Breast epithelium (tissue), 4 donors: ENCODE results near the gene WRNIP1. TPM values are rescaled to one million over a fixed set of nuclear protein-coding genes. Genes with fewer than 3 reads are reported as not detected.

ENCODE experiments used
- DNase-seq, 2 donors: peaks; one replicate each; pipeline ENCODE4 v3.0.0-alpha.2; 2019; ENCODE audit warnings: low spot score in 2 of 2
- H3K27ac ChIP-seq, 2 donors: fragments of 200-600 bp; sonication (generic) in 1 of 2; one replicate each; pipeline ENCODE4 v1.5.1; 2016 to 2019; ENCODE audit warnings: mild to moderate bottlenecking in 1 of 2
- H3K27me3 ChIP-seq, 2 donors: fragments of 200-600 bp; sonication (generic) in 1 of 2; one replicate each; pipeline versions ENCODE4 v1.5.1 to v1.6.0; 2017 to 2019; ENCODE audit warnings: control low read depth in 1 of 2, mild to moderate bottlenecking in 1 of 2
- H3K36me3 ChIP-seq: fragments of 200-600 bp; one replicate; pipeline ENCODE4 v1.5.1; 2019
- H3K4me1 ChIP-seq, 2 donors: fragments of 200-600 bp; sonication (generic); one replicate each; pipeline ENCODE4 v1.5.1; 2016 to 2019; ENCODE audit warnings: control low read depth in 1 of 2
- H3K4me3 ChIP-seq, 3 donors: fragments of 200-600 bp; sonication (generic); 1 replicate in 2 of 3; 2 replicates in 1 of 3; pipeline ENCODE4 v1.5.1; 2016 to 2019; ENCODE audit warnings: mild to moderate bottlenecking in 3 of 3, moderate library complexity in 2 of 3
- H3K9me3 ChIP-seq, 2 donors: fragments of 200-600 bp; sonication (generic) in 1 of 2; one replicate each; pipeline ENCODE4 v1.5.1; 2016 to 2019; ENCODE audit warnings: control low read depth in 1 of 2
- POLR2A ChIP-seq: fragments of 450-650 bp; IDR thresholded peaks from one replicate; pipeline ENCODE4 v1.6.1; 2016; ENCODE audit warnings: antibody characterized with exemption, mild to moderate bottlenecking, moderate library complexity
- POLR2AphosphoS5 ChIP-seq, 3 donors: sonication (generic); formaldehyde crosslinking; IDR thresholded peaks; one replicate each; pipeline ENCODE4 v1.6.1; 2017; ENCODE audit warnings: antibody characterized with exemption in 3 of 3
- intact Hi-C: fragments of 100-400 bp; cut with DNase I; formaldehyde crosslinking; loops from one replicate; pipeline ENCODE4 v1.15.1; 2023; ENCODE audit warnings: low total_unique reads
- total RNA-seq, 3 donors: library from RNA; depleted of rRNA; stranded (reverse); fragments of >200 nt; gene quantifications; one replicate each; pipeline ENCODE4 v1.1.0, GENCODE V29; 2016
- TF ChIP-seq, protein P1 (sequence below), 3 donors: fragments of 450-650 bp; IDR thresholded peaks; one replicate each; pipeline ENCODE4 v1.5.1; 2016 to 2017; ENCODE audit warnings: antibody characterized with exemption in 3 of 3, mild to moderate bottlenecking in 3 of 3, moderate library complexity in 3 of 3

WRNIP1 gene
- total RNA-seq, 3 donors from 2014 or later = 40.6 to 62.3 (median 59.3) TPM

DNA sequence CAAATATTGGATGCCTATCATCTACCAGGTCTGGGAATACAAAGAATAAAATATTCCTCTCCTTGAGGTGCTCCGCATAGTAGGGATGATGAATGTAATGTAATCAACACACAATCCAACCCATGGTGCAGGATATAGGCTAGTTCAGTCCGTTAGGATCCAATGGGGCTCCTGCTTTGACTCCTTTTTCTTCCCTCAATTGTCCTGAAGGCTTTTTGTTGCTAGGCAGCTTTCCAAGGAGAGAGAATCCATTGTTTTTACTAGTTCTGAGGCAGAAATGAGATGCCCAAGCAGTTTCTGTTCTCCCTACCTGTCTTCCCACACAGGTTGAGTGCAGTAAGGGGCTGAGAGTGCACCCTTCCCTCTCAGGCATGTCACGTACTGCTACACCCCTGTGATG lies 12.1 kb downstream of the WRNIP1 start:
- TF ChIP-seq, protein P1, sequence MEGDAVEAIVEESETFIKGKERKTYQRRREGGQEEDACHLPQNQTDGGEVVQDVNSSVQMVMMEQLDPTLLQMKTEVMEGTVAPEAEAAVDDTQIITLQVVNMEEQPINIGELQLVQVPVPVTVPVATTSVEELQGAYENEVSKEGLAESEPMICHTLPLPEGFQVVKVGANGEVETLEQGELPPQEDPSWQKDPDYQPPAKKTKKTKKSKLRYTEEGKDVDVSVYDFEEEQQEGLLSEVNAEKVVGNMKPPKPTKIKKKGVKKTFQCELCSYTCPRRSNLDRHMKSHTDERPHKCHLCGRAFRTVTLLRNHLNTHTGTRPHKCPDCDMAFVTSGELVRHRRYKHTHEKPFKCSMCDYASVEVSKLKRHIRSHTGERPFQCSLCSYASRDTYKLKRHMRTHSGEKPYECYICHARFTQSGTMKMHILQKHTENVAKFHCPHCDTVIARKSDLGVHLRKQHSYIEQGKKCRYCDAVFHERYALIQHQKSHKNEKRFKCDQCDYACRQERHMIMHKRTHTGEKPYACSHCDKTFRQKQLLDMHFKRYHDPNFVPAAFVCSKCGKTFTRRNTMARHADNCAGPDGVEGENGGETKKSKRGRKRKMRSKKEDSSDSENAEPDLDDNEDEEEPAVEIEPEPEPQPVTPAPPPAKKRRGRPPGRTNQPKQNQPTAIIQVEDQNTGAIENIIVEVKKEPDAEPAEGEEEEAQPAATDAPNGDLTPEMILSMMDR (IDR thresholded peaks at IDR 0.05) = no peak
- TF ChIP-seq POLR2AphosphoS5 (IDR thresholded peaks at IDR 0.05) (no peak), POLR2A (no peak)
- H3K36me3 ChIP-seq = no peaks in the 10 kb centered on the region
- intact Hi-C loops = no loop called here

DNA sequence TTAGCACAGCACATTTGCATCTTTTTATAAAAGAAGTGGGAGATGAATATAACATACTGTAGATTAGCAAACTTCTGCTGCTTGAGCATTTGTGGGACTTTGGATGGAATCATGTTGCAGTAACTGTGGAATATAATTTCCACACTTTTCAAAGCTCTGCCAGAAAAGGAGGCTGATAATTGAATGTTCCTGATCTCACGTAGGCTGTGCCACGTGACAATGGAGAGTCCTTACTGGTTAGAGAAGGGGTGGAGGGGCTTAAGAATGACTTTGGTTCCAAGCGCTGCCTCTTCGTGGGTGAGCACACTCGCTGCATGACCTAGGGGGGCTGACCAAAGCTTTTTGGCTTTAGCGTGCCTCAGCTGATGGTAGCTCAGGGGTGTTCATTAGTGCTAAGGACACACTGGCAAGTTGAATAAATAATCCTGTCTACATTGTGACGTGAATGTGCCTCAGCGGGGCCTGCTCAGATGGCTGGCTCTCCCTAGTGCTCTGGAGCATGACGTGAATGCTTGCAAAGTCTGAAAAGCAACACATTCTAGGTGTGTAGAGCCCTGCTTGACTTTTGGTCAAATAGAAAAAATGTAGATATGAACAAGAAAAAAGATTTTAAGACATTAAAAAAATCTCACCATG lies 15.0 kb downstream of the WRNIP1 start:
- Histone ChIP-seq H3K36me3 (no peaks in the 10 kb centered on the region), H3K27me3 (no peaks in the 10 kb centered on the region), H3K4me1 (no peaks in the 10 kb centered on the region), H3K4me3 (no peak overlapping the region), H3K27ac (no peak overlapping the region), H3K9me3 (no peaks in the 10 kb centered on the region)
- no peak for TF ChIP-seq POLR2AphosphoS5 (IDR thresholded peaks at IDR 0.05)
- no peak for TF ChIP-seq POLR2A
- TF ChIP-seq, protein P1 (IDR thresholded peaks at IDR 0.05) = no peak
- intact Hi-C loops = loop anchor here (10.0 kb wide), 1 partner anchor 1825 kb away; no protein-coding TSS in a partner anchor
- DNase-seq = no peak

More for the DNA sequence above, 12.1 kb downstream of the WRNIP1 start:
- H3K9me3 ChIP-seq = no peaks in the 10 kb centered on the region
- no peak overlapping the region for H3K27ac ChIP-seq
- H3K27me3 ChIP-seq = no peaks in the 10 kb centered on the region
- no peak for DNase-seq
- no peak overlapping the region for H3K4me3 ChIP-seq
- no peaks in the 10 kb centered on the region for H3K4me1 ChIP-seq

DNA sequence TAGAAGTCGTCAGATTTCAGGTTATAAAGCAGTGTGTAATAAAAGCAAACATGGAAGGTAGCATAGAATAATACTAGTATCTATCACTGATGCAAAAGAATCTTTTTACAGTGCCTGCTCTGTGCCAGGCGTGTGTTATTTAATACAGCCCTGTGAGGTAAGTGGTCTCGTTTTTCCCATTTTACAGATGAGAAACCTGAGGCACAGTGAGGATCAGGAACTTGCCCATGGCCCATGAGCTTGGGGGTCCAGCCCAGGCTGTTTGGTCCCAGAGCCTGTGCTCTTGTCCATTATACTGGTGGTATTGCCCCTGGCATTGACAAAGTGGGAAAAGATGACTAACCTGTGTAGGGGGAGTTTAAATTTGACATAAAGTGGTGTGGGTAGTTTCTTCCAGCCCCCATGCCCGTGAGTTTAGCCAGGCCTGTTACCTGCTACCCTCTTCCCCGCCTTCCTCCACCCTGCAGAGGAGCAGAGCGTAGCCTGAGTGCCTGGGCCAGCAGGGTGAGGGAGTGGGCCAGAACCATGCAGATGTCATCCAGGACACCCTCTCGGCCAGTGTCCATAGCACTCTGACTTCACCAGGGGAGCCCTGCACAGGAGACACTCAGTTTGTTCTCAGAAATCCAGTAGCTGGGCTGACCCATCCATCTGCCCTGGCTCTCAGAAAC lies 16.6 kb downstream of the WRNIP1 start:
- Histone ChIP-seq H3K4me1 (no peaks in the 10 kb centered on the region), H3K27ac (no peak overlapping the region), H3K4me3 (no peak overlapping the region), H3K9me3 (no peaks in the 10 kb centered on the region), H3K27me3 (no peaks in the 10 kb centered on the region), H3K36me3 (no peaks in the 10 kb centered on the region)
- intact Hi-C loops = loop anchor here (10.0 kb wide), 1 partner anchor 1827 kb away; no protein-coding TSS in a partner anchor
- DNase-seq = no peak
- TF ChIP-seq, protein P1 (IDR thresholded peaks at IDR 0.05) = no peak
- TF ChIP-seq POLR2AphosphoS5 (IDR thresholded peaks at IDR 0.05) (no peak), POLR2A (no peak)

DNA sequence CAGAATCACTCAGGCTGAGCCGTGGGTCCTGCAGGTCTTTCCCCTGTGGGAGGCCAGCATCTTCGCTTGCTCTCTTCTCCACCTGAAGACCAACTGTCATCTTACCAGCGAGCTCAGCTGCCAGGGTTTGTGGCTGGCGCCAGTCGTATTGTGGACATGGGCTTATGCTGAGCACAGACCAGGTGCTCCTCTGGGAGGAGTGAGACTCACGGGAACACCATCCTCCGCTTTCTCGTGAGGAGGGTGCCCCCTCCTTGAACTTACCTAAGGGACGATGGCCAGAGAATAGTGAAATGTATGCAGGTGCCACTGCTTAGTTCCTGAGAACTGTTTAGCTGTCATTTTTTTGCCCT lies 17.1 kb downstream of the WRNIP1 start:
- DNase-seq = no peak
- H3K4me3 ChIP-seq = no peak overlapping the region
- H3K27ac ChIP-seq = no peak overlapping the region
- H3K4me1 ChIP-seq = no peaks in the 10 kb centered on the region
- H3K9me3 ChIP-seq = no peaks in the 10 kb centered on the region
- no peaks in the 10 kb centered on the region for H3K36me3 ChIP-seq
- intact Hi-C loops = loop anchor here (10.0 kb wide), 1 partner anchor 1828 kb away; no protein-coding TSS in a partner anchor
- no peaks in the 10 kb centered on the region for H3K27me3 ChIP-seq
- TF ChIP-seq POLR2AphosphoS5 (IDR thresholded peaks at IDR 0.05) (no peak), POLR2A (no peak)
- TF ChIP-seq, protein P1 (IDR thresholded peaks at IDR 0.05) = no peak

DNA sequence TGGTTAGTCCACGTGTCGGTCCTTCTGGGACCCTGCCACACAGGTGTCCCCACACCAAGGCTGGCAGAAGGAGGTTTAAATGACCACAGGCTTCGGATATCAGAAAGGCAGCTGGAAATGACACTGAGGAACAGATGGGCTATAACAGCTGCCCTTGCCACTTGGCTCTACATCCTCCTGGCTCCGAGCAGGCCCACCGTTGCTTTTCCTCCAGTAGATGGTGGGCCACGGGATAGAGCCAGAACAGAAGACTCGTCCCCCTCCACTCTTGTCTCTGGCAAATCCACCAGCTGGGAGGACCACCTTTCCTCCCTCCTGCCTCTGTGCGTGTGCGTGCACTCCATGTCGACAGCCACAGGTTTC lies 17.6 kb downstream of the WRNIP1 start:
- TF ChIP-seq POLR2AphosphoS5 (IDR thresholded peaks at IDR 0.05) = no peak
- no peak for TF ChIP-seq POLR2A
- TF ChIP-seq, protein P1 (IDR thresholded peaks at IDR 0.05) = no peak
- Histone ChIP-seq H3K27ac (no peak overlapping the region), H3K4me3 (no peak overlapping the region), H3K36me3 (no peaks in the 10 kb centered on the region), H3K4me1 (no peaks in the 10 kb centered on the region), H3K9me3 (no peaks in the 10 kb centered on the region), H3K27me3 (no peaks in the 10 kb centered on the region)
- no peak for DNase-seq
- intact Hi-C loops = loop anchor here (10.0 kb wide), 1 partner anchor 1828 kb away; no protein-coding TSS in a partner anchor
